Neural cell (in vitro differentiated cells): ENCODE measurements around the gene CCDC106. TPM values are rescaled to one million over a fixed set of nuclear protein-coding genes. Genes with fewer than 3 reads are reported as not detected.

Source experiments
- H2AFZ ChIP-seq: fragments of 200-600, 300-800 bp; sonication (generic), shearing (Covaris generic); 2 replicates; pipeline ENCODE4 v1.6.0; 2014; ENCODE audit warnings: low read depth, mild to moderate bottlenecking, antibody characterized with exemption, low read length, moderate library complexity
- H3F3A ChIP-seq: fragments of 200-600 bp; shearing (Covaris generic); 2 replicates; pipeline ENCODE4 v1.6.1; 2016; ENCODE audit warnings: mild to moderate bottlenecking, moderate library complexity, mixed read lengths, antibody characterized with exemption, low read length; ENCODE audit not compliant: insufficient read depth, poor library complexity, severe bottlenecking
- H3K27ac ChIP-seq: fragments of 200-600, 300-800 bp; sonication (generic), shearing (Covaris generic); 2 replicates; pipeline ENCODE4 v1.5.1; 2014; ENCODE audit warnings: mild to moderate bottlenecking, low read length, moderate library complexity
- H3K27me3 ChIP-seq: fragments of 300-800, 200-600 bp; sonication (generic), shearing (Covaris generic); 2 replicates; pipeline ENCODE4 v1.6.0; 2014; ENCODE audit warnings: mild to moderate bottlenecking, low read depth, low read length, moderate library complexity; ENCODE audit not compliant: insufficient read depth
- H3K36me3 ChIP-seq: fragments of 300-800, 200-600 bp; sonication (generic), shearing (Covaris generic); 2 replicates; pipeline ENCODE4 v1.5.1; 2014; ENCODE audit warnings: mild to moderate bottlenecking, antibody characterized with exemption, low read length, moderate library complexity; ENCODE audit not compliant: insufficient read depth
- H3K4me2 ChIP-seq: fragments of 300-800, 200-600 bp; sonication (generic), shearing (Covaris generic); 2 replicates; pipeline ENCODE4 v1.6.0; 2014; ENCODE audit warnings: mild to moderate bottlenecking, low read length
- H3K4me3 ChIP-seq: fragments of 300-800, 200-600 bp; sonication (generic), shearing (Covaris generic); 2 replicates; pipeline ENCODE4 v1.5.1; 2014; ENCODE audit warnings: mild to moderate bottlenecking, low read length, moderate library complexity
- H3K79me2 ChIP-seq: fragments of 200-600 bp; shearing (Covaris generic); replicated peaks from 2 replicates; pipeline ENCODE4 v1.6.0; 2014; ENCODE audit warnings: mild to moderate bottlenecking, low read length, moderate library complexity; ENCODE audit not compliant: insufficient read depth
- H3K9ac ChIP-seq: fragments of 300-800, 200-600 bp; sonication (generic), shearing (Covaris generic); 2 replicates; pipeline ENCODE4 v1.6.1; 2016; ENCODE audit warnings: mild to moderate bottlenecking, low read length, mixed read lengths
- H3K9me2 ChIP-seq: fragments of 200-600 bp; shearing (Covaris generic); 2 replicates; pipeline ENCODE4 v1.6.1; 2016; ENCODE audit warnings: mild to moderate bottlenecking, low read length, mixed read lengths; ENCODE audit not compliant: insufficient read depth
- H3K9me3 ChIP-seq: fragments of 200-600, 300-800 bp; sonication (generic), shearing (Covaris generic); 2 replicates; pipeline ENCODE4 v1.6.1; 2016; ENCODE audit warnings: mild to moderate bottlenecking, mixed run types, low read length, moderate library complexity, mixed read lengths
- H4K20me1 ChIP-seq: fragments of 200-600 bp; shearing (Covaris generic); 2 replicates; pipeline ENCODE4 v1.6.1; 2016; ENCODE audit warnings: mild to moderate bottlenecking, mixed run types; ENCODE audit not compliant: insufficient read depth
- EP300 ChIP-seq: fragments of 450-650 bp; conservative IDR thresholded peaks from 2 replicates; pipeline ENCODE4 v1.6.1; 2014; ENCODE audit warnings: antibody characterized with exemption, mild to moderate bottlenecking, moderate library complexity; ENCODE audit not compliant: poor library complexity, severe bottlenecking
- EZH2 ChIP-seq: fragments of 200-600, 300-800 bp; shearing (Covaris generic), sonication (generic); IDR thresholded peaks from 2 replicates; pipeline ENCODE4 v1.6.1; 2014; ENCODE audit warnings: antibody characterized with exemption, low read length, borderline replicate concordance, mild to moderate bottlenecking; ENCODE audit not compliant: insufficient read depth, poor library complexity, severe bottlenecking
- MXI1 ChIP-seq: fragments of 450-650 bp; conservative IDR thresholded peaks from 2 replicates; pipeline ENCODE4 v1.6.1; 2014; ENCODE audit warnings: antibody characterized with exemption, mild to moderate bottlenecking; ENCODE audit not compliant: poor library complexity, severe bottlenecking
- POLR2AphosphoS5 ChIP-seq: IDR thresholded peaks from 2 replicates; pipeline ENCODE4 v1.6.1; 2012
- RAD21 ChIP-seq: fragments of 450-650 bp; conservative IDR thresholded peaks from 2 replicates; pipeline ENCODE4 v1.6.1; 2014; ENCODE audit warnings: antibody characterized with exemption, mild to moderate bottlenecking, moderate library complexity
- REST ChIP-seq: IDR thresholded peaks from 2 replicates; pipeline ENCODE4 v1.6.1; 2012; ENCODE audit warnings: borderline replicate concordance
- SMC3 ChIP-seq: fragments of 450-650 bp; conservative IDR thresholded peaks from 2 replicates; pipeline ENCODE4 v1.6.1; 2014; ENCODE audit warnings: antibody characterized with exemption, mild to moderate bottlenecking, moderate library complexity; ENCODE audit not compliant: poor library complexity
- TAF1 ChIP-seq: IDR thresholded peaks from 2 replicates; pipeline ENCODE4 v1.6.1; 2012; ENCODE audit warnings: low read depth
- polyA plus RNA-seq: library from polyadenylated mRNA; depleted of rRNA; stranded (reverse); fragments of >200 nt; gene quantifications from 2 replicates; pipeline ENCODE4 v1.2.3, GENCODE V29; 2014
- TF ChIP-seq, protein P1 (sequence below): fragments of 450-650 bp; IDR thresholded peaks from 2 replicates; pipeline ENCODE4 v1.5.1; 2014; ENCODE audit warnings: antibody characterized with exemption, mild to moderate bottlenecking, moderate library complexity; ENCODE audit not compliant: poor library complexity, severe bottlenecking

CCDC106 gene
- polyA plus RNA-seq, 1 donor from 2014 or later: 33.8 TPM

- Histone ChIP-seq H3K4me2 (no peak overlapping the region), H3K36me3 (no peaks in the 10 kb centered on the region), H3K27ac (no peak overlapping the region), H3K9ac (no peak overlapping the region), H3K9me3 (no peaks in the 10 kb centered on the region), H4K20me1 (peaks cover 8% of the 10 kb centered on the region), H2AFZ (no peak overlapping the region), H3K9me2 (no peaks in the 10 kb centered on the region), H3K4me3 (no peak overlapping the region), H3K27me3 (no peaks in the 10 kb centered on the region), H3K79me2 (peaks cover 12% of the 10 kb centered on the region), H3F3A (no peaks in the 10 kb centered on the region)
- TF ChIP-seq EZH2 (no peak), MXI1 (no peak), POLR2AphosphoS5 (no peak), REST (no peak), RAD21 (no peak), SMC3 (no peak), TAF1 (no peak), EP300 (no peak)
- TF ChIP-seq, protein P1, sequence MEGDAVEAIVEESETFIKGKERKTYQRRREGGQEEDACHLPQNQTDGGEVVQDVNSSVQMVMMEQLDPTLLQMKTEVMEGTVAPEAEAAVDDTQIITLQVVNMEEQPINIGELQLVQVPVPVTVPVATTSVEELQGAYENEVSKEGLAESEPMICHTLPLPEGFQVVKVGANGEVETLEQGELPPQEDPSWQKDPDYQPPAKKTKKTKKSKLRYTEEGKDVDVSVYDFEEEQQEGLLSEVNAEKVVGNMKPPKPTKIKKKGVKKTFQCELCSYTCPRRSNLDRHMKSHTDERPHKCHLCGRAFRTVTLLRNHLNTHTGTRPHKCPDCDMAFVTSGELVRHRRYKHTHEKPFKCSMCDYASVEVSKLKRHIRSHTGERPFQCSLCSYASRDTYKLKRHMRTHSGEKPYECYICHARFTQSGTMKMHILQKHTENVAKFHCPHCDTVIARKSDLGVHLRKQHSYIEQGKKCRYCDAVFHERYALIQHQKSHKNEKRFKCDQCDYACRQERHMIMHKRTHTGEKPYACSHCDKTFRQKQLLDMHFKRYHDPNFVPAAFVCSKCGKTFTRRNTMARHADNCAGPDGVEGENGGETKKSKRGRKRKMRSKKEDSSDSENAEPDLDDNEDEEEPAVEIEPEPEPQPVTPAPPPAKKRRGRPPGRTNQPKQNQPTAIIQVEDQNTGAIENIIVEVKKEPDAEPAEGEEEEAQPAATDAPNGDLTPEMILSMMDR: no peak
Measured at GRCh38 chr19:55667511-55667910, 19.5 kb downstream of the CCDC106 start.

DNA sequence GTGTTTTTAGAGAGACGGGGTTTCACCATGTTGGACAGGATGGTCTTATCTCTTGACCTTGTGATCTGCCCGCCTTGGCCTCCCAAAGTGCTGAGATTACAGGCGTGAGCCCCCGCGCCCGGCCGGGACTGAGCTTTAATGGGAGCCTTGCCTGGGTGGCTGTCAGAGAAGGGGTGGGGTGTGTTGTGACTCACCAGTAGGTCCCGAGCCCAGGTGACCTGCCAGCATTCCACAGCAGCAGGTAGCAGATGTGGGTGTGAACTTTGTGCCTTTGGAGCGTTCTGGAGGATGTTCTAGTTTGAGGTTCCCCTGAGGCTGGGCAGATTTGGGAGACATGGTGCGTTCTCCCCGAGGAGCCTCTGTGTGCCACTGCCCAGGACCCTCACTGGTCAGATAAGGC lies 19.9 kb downstream of the CCDC106 start:
- no peak overlapping the region for H3K4me2 ChIP-seq
- TF ChIP-seq EP300: no peak
- no peak overlapping the region for H2AFZ ChIP-seq
- no peaks in the 10 kb centered on the region for H3K36me3 ChIP-seq
- no peaks in the 10 kb centered on the region for H3F3A ChIP-seq
- no peak overlapping the region for H3K27ac ChIP-seq
- H3K9me2 ChIP-seq: no peaks in the 10 kb centered on the region
- H3K27me3 ChIP-seq: no peaks in the 10 kb centered on the region
- H3K79me2 ChIP-seq: peaks cover 16% of the 10 kb centered on the region
- H3K9ac ChIP-seq: no peak overlapping the region
- no peaks in the 10 kb centered on the region for H3K9me3 ChIP-seq
- no peak overlapping the region for H3K4me3 ChIP-seq
- peaks cover 8% of the 10 kb centered on the region for H4K20me1 ChIP-seq
